Left lobe of liver (tissue), 2 donors: Measurements from ENCODE around the gene SNX32. TPM values are rescaled to one million over a fixed set of nuclear protein-coding genes. Genes with fewer than 3 reads are reported as not detected.

Source experiments
- ATAC-seq: fragments of 200-7000 bp; cut with Tn5 transposase; one replicate; pipeline ENCODE4 v1.9.1; 2020; ENCODE audit warnings: mild to moderate bottlenecking, moderate library complexity
- DNase-seq: peaks from one replicate; pipeline ENCODE4 v3.0.0-alpha.2; 2020; ENCODE audit warnings: low spot score
- total RNA-seq: library from RNA; stranded (reverse); gene quantifications from one replicate; pipeline ENCODE4 v1.2.1, GENCODE V29; 2021
- donor health status: DM: no; HTN: no; CAD: no; lungs with moderate emphysema.
- donor health status: DM: no; HTN: yes; CAD: no.

The SNX32 gene
- total RNA-seq, 1 donor from 2014 or later = not detected

DNA sequence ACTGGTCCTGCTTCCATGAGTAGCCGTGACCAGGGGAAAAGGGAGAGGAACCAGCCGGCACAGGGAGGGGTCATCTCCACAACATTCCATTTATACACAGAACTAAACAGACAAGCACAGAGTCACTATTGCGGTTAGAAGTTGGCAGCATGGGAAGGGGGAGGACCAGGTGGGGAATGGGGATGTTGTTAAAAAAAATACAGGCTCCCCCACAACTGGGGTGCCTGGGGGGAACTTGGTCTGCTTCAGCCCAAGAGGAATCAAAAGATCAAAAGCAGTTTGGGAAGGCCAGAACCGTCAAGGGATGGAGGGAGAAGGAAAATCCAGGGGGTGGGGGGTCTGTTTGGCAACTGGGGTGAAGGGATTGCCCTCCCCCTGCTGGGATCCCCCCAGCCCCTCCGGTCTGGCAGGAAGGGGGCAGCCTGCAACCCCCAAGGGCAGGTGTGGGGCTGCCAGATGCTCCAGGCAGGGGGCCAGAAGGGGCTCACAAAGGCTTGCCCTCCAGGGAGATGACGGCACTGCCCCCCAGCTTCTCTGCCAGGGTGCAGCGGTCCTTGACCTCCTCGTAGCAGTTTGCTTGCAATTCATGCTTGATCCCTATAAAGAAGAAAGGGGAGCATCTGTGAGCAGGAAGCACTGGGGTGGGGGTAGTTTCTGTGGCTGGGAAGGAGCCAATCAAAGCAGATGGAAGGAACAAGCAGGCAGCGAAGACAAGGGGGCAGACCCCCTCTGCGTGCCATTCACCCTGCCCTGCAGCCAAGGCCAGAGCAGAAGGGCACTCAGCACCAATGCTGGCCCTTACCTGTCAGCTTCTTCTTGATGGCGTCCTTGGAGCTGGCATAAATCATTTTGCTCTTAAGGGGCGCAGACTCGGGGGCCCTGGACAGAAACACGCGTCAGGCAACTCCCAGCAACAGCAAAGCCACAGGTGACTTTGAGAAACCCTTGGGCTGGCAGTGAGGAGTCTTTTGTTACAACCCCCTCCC lies 21.4 kb downstream of the SNX32 start:
- DNase-seq (no peak), ATAC-seq (no peak)

DNA sequence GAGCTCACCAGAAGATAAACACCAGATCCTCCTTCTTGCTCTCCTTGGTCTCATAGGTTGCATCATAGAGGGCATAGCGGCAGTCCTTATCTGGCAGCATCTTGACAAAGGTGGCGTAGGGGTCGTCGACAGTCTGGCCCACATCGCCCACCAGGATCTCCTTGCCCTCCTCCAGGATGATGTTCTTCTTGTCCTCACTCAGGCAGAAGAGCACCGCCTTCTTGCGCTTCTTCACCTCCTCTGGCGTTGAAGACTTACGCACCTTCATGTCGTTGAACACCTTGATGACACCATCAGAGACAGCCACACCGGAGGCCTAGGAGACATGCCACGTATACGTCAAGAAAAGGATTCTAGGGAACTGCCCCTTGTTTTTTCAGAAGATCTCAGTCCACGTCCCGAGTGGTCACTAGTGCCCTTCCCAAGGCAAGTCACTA lies 22.2 kb downstream of the SNX32 start:
- DNase-seq = no peak
- ATAC-seq = no peak

DNA sequence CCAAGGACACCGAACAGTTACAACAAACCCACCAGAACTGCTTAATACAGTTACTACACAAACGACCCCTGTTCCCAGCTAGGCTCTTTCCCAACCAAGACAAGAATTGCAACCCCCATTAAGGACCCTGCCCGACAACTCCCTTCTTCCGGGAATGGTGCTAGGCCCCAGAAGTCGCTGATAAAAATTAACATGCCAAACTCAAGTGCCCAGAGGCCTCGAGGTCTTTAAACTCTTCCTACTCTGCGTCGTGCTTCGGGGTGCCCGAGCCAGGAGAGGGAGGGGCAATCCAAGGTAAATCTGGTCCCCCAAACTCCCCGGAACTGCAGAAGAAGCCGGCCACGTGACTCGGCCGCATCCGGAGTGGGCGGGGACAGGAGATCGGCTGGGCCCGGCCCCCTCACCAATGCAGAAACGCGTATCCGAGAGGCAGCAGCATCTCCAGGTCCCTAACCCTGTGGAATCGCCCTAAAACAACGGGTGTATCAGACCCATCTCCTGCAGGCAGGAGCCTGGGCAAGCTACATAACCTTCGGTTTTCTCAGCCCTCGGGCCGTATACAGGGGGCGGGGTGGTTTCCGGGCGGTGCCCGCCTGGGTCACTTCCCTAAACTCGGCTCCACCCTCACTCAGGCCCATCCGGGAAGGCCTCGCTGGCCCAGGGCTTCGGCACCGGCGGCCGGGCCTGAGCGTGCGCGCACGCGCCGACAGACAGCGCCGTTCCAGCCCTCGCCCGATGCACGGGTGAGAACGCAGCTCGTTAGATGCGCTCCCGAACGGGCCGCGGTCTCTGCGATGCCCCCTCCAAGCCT lies 23.1 kb downstream of the SNX32 start:
- ATAC-seq (peak; percentile 53), DNase-seq (peak; percentile 84)

DNA sequence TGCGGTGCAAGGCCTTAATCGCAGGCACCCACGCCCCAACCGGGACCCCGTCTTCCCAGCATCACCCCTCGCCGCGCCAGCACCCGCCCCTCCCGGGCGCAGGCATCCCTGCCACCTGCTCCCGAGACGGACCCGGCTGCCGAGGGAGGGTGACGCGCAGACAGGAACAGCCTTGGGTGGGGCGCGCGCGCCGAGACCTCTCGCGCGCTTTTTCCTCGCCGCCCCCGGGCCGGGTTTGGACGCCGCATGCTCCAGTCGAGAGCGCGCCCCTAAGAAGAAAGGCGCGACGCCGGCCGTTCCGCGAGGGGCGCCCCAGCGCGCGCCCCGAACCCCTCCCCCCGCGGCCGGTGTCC lies 23.7 kb downstream of the SNX32 start:
- DNase-seq = no peak
- no peak for ATAC-seq

DNA sequence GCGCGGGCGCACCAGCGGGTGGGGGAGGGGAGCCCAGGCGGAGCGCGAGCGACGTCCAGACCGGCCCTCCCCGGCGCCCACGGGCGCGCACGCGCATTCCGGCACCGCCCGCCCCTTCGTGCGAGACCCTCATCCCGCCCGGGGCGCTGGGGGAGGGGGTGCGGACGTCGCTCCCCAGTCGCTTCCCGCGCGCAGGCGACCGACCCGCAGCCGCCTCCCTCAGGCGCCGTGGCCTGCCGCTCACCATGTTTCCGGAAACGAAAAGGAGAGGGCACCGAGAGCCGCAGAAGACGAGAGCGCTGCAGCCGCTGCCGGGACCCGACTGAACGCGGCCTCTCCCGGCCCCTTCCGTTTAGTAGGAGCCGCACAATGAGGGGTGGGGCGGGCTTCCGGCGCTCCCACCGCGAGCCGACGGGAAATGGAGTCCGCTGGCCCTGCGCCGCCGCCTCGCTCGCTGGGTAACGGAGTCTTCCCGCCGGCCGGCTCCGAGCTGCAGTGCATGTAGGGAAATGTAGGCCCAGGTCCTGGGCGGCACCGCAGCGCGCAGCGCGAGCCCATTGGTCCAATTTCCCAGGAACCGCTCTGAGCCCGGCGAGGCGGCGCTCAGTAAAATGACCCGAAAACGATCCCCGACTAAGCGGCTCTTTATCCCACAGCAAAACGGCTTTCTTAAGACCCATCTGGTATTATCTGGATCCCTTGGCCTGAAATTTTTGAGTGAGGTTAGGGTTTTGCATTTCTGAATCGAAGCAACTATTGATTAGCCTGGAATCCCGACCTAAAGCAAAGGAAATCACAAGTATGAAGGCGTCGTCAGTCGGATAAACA lies 24.3 kb downstream of the SNX32 start, which contains the start of gene CFL1:
Gene CFL1 (minus strand): TSS at position 328 of the 828 bp plus-strand sequence. CDS start 81 bp downstream, at position 247.
- peak; percentile 99 for DNase-seq
- ATAC-seq = peak; percentile 72

DNA sequence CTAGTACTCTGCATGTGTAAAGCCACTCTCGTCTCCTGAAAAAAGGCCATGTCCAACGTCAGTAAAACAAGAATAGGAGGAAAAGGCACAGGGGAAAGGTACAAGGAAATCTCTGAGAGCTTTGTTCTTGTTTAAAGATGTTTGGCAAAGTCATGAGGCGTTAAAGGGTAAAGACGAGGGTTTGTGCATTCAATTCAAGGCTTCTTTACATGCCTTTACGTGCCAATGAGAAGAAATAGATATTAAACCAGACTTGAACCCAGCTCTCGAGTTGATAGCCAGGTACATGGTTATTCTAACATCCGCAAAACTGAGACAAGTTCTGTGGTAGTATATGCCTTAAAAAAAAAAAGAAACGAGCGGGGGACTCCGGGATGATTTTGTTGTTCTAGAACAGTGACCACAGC lies 24.9 kb downstream of the SNX32 start:
- DNase-seq (no peak), ATAC-seq (no peak)

DNA sequence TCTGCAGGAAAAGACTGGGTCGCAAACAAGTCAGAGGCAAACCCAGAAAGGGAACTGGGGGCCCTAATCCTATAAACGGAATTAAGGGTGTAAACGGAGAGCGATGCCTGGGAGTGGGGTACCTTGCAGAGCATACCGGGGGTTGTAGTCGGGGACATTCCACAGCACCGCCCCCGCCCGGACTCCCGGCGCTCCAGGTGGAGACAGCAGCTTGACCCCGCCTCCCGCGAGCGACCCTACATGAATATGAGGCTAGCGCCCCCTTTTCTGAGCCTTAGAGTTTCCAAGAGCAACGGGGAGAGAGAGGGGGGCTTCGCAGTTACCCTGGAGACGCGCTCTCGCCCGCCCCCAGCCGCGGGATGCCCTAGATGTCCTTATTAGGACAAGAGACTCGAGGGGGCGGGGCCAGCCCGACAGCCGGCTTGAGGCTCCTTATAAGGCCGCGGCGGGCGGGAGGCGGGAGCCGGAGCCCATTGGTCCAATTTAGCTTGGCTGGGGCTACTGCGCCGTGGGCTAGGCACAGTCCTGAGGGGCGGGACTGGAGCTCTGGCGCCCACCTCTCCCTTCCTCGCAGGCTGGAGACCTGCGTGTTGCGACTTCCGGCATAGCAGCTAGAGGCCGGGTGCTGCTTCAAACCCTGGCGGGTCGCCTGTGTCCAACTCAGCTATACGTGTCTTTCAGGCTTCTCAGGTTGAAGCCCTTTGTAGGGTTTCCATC lies 25.5 kb downstream of the SNX32 start:
- ATAC-seq = peak; percentile 63
- DNase-seq = peak; percentile 96

DNA sequence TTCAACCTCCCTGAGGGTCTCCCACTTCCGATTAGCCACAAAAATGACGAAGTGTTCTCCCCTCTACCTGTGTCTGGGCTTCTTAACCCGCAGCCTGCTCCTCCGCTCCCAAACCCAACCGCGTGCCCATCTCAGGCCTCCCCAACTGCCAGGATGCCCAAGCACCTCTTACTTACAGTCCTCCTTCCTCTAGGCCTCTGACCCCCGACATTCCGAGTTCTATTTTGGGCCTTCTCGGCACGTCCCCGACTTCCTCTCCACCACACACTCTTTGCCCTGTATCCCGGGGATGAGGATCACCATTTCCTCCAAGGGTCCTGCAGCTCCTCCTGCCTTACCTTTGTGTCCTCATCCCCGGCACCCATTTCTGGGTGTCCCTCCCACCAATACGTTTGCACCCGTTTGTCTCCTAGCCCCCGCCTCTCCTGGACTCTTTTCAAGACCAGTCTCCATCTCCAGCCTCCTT lies 26.1 kb downstream of the SNX32 start:
- ATAC-seq = no peak

DNA sequence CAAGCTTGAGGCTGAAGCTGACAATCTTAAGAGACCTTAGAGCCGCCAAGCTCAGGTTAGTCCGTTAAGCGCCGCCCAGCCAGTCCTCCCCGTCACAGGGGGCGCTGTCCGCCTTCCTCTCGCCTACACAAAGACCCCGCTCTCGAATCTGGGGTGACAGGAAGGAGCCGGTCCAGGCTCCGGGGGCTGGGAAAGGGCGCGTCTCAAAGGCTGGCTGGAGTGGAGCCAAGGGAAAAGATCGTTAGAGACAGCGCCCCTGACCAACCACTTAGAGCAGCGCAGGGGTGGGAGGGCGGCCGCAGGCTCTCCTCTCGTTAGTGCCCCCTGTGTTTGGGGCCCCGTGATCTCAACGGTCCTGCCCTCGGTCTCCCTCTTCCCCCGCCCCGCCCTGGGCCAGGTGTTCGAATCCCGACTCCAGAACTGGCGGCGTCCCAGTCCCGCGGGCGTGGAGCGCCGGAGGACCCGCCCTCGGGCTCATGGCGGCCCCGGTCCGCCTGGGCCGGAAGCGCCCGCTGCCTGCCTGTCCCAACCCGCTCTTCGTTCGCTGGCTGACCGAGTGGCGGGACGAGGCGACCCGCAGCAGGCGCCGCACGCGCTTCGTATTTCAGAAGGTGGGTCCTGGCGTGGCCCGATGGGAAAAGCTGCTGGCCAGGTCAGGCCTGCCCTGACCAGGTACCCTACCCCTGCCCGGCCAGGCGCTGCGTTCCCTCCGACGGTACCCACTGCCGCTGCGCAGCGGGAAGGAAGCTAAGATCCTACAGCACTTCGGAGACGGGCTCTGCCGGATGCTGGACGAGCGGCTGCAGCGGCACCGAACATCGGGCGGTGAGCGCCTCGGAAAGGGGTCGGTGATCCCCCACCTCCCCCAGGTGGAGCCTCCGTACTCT lies 26.8 kb downstream of the SNX32 start, which contains the start of gene MUS81:
Gene MUS81 (plus strand): TSS at position 156 of the 887 bp plus-strand sequence. CDS start 321 bp downstream, at position 477.
- ATAC-seq (peak; percentile 70), DNase-seq (peak; percentile 97)

More for the DNA sequence above, 26.1 kb downstream of the SNX32 start:
- DNase-seq = no peak

DNA sequence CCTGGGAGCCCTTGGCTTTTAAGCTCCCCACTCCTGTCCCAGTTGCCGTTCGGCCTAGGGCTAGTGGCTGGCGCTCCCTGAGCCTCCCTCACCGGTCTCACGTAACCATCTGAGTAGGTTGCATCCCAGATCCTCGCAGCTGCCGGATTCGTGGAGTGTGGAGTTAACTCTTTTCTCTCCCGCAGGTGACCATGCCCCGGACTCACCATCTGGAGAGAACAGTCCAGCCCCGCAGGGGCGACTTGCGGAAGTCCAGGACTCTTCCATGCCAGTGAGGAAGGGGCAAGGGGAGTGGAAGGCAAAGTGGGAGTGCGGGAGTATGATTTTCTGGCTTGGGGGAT lies 27.4 kb downstream of the SNX32 start:
- ATAC-seq (no peak), DNase-seq (peak; percentile 56)

DNA sequence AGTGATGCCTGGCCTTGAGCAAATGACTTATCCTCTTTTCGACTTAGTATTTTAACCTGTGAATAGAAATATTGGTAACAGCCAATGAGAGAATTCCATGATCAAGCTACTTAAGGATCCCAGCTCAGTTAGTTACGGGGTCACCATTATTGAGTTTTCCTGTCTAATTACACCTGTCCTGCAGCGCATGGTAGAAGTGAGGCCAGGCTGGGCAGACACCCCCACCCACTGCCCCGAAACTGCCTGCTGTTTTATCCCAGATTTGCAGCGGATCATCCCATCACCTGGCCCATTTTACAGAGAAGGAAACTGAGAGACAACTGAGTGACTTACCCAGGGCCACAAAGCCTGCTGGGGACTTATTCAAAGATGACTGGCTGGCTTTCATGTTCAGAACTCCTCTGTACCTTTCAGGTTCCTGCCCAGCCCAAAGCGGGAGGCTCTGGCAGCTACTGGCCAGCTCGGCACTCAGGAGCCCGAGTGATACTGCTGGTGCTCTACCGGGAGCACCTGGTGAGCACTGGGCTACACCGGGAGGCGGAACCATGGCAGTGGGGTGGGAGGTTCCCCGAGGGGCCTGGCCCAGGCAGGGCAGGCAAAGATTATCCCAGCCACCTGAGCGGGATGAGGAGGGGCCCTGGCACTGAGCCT lies 27.9 kb downstream of the SNX32 start:
- peak; percentile 48 for DNase-seq

DNA sequence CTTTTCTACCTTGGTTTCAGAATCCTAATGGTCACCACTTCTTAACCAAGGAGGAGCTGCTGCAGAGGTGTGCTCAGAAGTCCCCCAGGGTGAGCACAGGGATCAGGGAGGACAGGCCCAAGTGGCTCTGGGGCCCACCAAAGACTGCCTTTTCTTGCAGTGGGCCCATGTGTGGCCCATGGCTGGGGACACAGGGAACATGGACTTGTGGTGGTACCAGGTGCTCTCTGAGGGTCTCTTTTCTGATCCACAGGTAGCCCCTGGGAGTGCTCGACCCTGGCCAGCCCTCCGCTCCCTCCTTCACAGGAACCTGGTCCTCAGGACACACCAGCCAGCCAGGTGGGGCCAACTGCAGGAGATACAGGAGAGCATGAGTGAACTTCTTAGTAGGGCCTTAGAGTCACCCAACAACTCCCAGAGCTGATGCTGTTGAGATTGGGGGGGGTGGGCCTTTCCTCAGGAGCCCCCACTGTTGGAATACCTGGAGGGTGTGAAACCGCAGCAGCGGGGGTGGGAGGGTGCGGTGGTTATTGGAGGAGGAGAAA lies 28.5 kb downstream of the SNX32 start:
- peak; percentile 44 for DNase-seq
- ATAC-seq = no peak

More for the DNA sequence above, 27.9 kb downstream of the SNX32 start:
- no peak for ATAC-seq

DNA sequence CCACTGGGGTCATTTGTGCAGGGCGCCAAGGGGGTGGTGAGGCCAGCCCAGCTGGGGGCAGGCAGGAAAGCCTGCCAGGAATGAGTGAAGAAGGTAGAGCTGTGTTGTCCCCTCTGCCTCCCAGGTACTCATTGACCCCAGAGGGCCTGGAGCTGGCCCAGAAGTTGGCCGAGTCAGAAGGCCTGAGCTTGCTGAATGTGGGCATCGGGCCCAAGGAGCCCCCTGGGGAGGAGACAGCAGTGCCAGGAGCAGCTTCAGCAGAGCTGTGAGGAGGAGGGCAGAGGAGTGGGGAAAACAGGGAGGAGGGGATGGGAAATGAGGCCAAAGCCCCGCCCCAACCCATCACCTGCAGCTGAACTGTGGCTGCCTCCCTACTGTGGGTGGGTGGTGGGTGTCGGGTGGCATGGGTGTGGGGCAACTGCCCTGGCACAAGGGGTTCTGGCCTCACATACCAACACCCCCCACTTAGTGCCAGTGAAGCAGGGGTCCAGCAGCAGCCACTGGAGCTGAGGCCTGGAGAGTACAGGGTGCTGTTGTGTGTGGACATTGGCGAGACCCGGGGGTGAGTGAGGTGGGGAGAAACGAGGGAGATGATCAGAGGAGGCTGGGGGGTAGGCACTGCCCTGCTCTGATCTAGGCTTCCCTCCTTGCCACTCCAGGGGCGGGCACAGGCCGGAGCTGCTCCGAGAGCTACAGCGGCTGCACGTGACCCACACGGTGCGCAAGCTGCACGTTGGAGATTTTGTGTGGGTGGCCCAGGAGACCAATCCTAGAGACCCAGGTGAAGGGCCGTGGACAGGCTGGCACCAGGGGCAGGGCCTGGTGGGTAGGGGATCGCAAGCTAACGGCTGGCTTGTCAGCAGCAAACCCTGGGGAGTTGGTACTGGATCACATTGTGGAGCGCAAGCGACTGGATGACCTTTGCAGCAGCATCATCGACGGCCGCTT lies 29.5 kb downstream of the SNX32 start:
- ATAC-seq (no peak), DNase-seq (no peak)

DNA sequence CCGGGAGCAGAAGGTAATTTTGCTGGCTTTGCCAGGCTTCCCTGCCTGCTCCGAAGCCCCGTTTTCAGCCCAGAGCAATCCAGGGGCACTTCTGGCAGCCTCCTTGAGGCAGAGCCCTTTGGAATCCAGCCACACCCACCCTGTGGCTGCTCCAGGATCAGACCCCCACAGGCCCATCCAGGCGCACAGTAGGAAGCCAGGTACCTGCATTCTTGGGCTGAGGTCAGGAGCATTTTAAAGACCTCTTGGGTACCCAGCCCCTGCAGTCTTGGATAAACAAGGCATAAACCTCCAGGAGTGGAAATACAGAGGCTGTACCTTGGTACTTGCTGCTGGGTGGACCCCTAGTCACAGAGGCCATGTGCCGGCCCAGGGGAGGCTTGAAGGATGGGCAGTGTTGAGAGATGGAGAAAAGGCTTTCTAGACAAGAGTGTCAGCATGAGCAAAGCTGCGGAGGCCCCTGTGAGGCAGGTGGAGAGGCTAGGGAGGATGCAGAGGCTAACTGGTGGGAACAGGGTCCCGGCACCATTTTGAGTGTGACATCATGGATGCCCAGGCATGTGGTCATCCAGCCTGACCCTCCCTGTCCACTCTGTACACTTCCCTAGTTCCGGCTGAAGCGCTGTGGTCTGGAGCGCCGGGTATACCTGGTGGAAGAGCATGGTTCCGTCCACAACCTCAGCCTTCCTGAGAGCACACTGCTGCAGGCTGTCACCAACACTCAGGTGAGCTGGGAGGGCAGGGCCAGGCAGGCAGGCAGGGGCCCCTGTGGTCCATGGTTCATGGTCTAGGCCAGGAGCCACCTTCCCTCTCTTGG lies 30.3 kb downstream of the SNX32 start:
- DNase-seq (no peak), ATAC-seq (no peak)

DNA sequence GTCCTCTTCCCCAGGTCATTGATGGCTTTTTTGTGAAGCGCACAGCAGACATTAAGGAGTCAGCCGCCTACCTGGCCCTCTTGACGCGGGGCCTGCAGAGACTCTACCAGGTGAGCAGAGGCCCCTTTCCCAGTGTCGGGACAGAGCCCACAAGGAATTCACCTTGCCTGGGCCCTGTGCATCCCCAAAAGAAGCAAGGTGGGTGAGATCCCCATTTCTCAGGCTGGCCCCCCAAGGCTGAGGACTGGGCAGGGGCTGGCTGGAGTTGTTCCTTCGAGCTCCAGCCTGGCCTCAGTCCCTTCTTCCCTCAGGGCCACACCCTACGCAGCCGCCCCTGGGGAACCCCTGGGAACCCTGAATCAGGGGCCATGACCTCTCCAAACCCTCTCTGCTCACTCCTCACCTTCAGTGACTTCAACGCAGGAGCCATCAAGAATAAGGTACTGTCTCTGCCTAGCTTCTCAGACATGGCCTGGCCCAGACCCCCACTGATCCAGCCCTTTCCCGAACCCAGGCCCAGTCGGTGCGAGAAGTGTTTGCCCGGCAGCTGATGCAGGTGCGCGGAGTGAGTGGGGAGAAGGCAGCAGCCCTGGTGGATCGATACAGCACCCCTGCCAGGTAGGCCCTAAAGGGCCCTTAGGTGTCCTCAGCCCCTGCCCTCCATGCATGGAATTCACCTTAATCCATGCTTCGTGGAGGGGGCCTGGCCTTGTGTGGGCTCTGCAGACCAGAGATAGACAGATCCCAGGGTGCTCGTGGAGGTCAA lies 31.1 kb downstream of the SNX32 start:
- DNase-seq = no peak
- ATAC-seq = no peak
